Colonic mucosa (tissue), 4 donors: ENCODE measurements around the gene MFSD1. TPM values are rescaled to one million over a fixed set of nuclear protein-coding genes. Genes with fewer than 3 reads are reported as not detected.

ENCODE experiments used
- DNase-seq: peaks from one replicate; pipeline ENCODE4 v3.0.0-alpha.2; 2020
- H3K27ac ChIP-seq: fragments of 200-600 bp; one replicate; pipeline ENCODE4 v1.8.0; 2021
- H3K27me3 ChIP-seq: fragments of 200-600 bp; one replicate; pipeline ENCODE4 v1.8.0; 2021
- H3K36me3 ChIP-seq: fragments of 200-600 bp; one replicate; pipeline ENCODE4 v1.8.0; 2021
- H3K4me1 ChIP-seq: fragments of 200-600 bp; one replicate; pipeline ENCODE4 v1.8.0; 2021; ENCODE audit warnings: mild to moderate bottlenecking
- H3K4me3 ChIP-seq: fragments of 200-600 bp; one replicate; pipeline ENCODE4 v1.8.0; 2021
- H3K9ac ChIP-seq, 2 donors: one replicate each; pipeline ENCODE4 v1.7.0; 2013; ENCODE audit warnings: control low read depth in 2 of 2, low read depth in 2 of 2, low read length in 2 of 2
- H3K9me3 ChIP-seq: fragments of 200-600 bp; one replicate; pipeline ENCODE4 v1.8.0; 2021
- CTCF ChIP-seq: fragments of 200-600 bp; IDR thresholded peaks from one replicate; pipeline ENCODE4 v1.8.0; 2022; ENCODE audit warnings: antibody characterized with exemption, mild to moderate bottlenecking
- intact Hi-C: fragments of 100-400 bp; cut with DNase I; formaldehyde crosslinking; loops from one replicate; pipeline ENCODE4 v1.14.1; 2022
- total RNA-seq, 2 donors: library from RNA; stranded (reverse); fragmentation: NEBNext Ultra II Directional in 1 of 2; extraction: Animal tissue kit (Norgen Biotek cat#: 25700) in 1 of 2; gene quantifications; one replicate each; pipeline ENCODE4 v1.2.1, GENCODE V29; 2021
- donor health status: healthy.
- donor health status: DM: no; HTN: no; CAD: no.
- donor health status: DM: no; HTN: no; CAD: no.

The MFSD1 gene
- total RNA-seq, 2 donors from 2014 or later: 51.1 to 54.4 TPM

DNA sequence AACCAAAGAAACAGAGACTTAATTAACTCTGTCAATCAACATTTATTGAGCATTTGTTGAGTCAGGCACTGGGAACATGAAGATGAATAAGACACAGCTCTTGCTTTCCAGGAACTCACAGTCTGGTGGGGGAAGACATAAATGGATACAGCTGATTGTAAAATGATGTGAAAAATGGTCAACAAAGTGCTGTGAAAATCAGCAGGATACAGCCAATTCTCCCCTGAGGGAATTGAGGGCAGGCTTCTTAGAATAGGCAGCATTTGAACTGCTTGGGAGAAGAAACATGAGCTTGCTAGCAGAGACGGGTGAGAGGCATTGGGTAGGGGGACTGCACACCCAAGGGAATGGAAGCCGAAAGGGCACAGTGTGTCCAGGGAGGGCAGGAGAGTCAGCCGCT lies 41.1 kb downstream of the MFSD1 start:
- Histone ChIP-seq H3K36me3 (no peaks in the 10 kb centered on the region), H3K9me3 (no peaks in the 10 kb centered on the region), H3K27me3 (no peaks in the 10 kb centered on the region), H3K4me3 (no peak overlapping the region), H3K4me1 (no peaks in the 10 kb centered on the region), H3K27ac (no peak overlapping the region), H3K9ac (no peak overlapping the region)
- intact Hi-C loops: no loop called here
- DNase-seq: no peak
- TF ChIP-seq CTCF: no peak

DNA sequence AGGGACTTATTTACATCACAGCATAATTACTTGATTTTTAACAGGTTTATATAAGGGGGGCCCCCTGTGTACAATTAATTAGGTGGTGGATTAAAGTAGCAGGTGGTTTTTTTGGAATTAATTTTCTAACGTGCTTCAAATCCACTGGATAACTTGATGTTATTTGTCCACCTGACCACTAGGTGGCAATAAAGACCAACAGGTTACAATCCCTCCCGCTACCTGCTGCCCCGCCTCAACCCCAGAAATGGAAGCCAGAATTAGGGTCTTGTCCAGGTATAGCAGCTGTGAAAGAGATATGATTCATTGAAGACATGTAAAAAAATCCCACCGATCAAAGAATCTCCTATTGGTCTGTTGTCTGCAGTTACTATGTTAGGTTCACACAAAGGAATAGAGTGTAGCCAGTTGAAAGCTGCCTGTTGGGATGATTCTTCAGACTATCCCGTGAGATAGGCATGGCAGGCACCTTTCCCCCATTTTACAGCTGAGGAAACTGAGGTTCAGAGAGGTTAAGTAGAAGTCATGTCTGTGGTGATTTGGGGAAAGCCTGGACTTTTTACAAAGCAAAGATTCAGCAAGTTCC lies 44.0 kb downstream of the MFSD1 start:
- no peaks in the 10 kb centered on the region for H3K36me3 ChIP-seq
- no peak overlapping the region for H3K27ac ChIP-seq
- intact Hi-C loops: loop anchor here (5.0 kb wide), 1 partner anchor 71 kb away; no protein-coding TSS in a partner anchor
- peak; percentile 56 for TF ChIP-seq CTCF
- H3K27me3 ChIP-seq: no peaks in the 10 kb centered on the region
- no peaks in the 10 kb centered on the region for H3K9me3 ChIP-seq
- DNase-seq: peak; percentile 27
- H3K4me3 ChIP-seq: no peak overlapping the region
- H3K9ac ChIP-seq: no peak overlapping the region
- H3K4me1 ChIP-seq: no peaks in the 10 kb centered on the region

GRCh38 chr3:158846803-158847451 lies 45.1 kb downstream of the MFSD1 start:
- Histone ChIP-seq H3K36me3 (no peaks in the 10 kb centered on the region), H3K9me3 (no peaks in the 10 kb centered on the region), H3K27ac (no peak overlapping the region), H3K4me3 (no peak overlapping the region), H3K9ac (no peak overlapping the region), H3K4me1 (no peaks in the 10 kb centered on the region), H3K27me3 (no peaks in the 10 kb centered on the region)
- intact Hi-C loops: loop anchor here (5.0 kb wide), 1 partner anchor 70 kb away; no protein-coding TSS in a partner anchor
- no peak for TF ChIP-seq CTCF
- DNase-seq: no peak

DNA sequence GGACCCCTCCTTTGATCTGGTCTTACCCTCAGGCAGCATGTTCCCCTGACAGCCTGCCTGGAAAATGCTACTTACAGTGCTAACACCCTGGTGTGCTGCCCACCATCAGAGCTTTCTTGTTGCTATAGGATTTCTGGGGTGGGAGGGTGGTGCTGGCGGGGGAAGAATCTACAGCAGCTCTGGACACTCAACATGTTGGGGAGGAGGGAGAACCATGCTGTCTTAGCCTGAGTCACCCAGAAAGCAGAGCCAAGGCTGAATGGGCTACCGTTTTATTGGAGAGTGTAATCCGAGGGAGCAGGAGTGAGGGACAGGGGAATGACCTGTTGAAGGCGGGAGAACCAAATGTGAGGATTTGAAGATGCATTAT lies 45.6 kb downstream of the MFSD1 start:
- Histone ChIP-seq H3K9me3 (no peaks in the 10 kb centered on the region), H3K36me3 (no peaks in the 10 kb centered on the region), H3K4me3 (no peak overlapping the region), H3K27ac (no peak overlapping the region), H3K27me3 (no peaks in the 10 kb centered on the region), H3K4me1 (no peaks in the 10 kb centered on the region), H3K9ac (no peak overlapping the region)
- DNase-seq: no peak
- intact Hi-C loops: loop anchor here (5.0 kb wide), 1 partner anchor 70 kb away; no protein-coding TSS in a partner anchor
- TF ChIP-seq CTCF: no peak

GRCh38 chr3:158847885-158848284 lies 46.0 kb downstream of the MFSD1 start:
- Histone ChIP-seq H3K4me3 (no peak overlapping the region), H3K9me3 (no peaks in the 10 kb centered on the region), H3K4me1 (no peaks in the 10 kb centered on the region), H3K27me3 (no peaks in the 10 kb centered on the region), H3K27ac (no peak overlapping the region), H3K36me3 (no peaks in the 10 kb centered on the region), H3K9ac (no peak overlapping the region)
- no peak for TF ChIP-seq CTCF
- intact Hi-C loops: loop anchor here (2.0 to 5.0 kb wide), 2 partner anchors 69 to 411 kb away; no protein-coding TSS in a partner anchor
- DNase-seq: no peak
